ENCODE measurements around the gene BCL7C. TPM values are rescaled to one million over a fixed set of nuclear protein-coding genes. Genes with fewer than 3 reads are reported as not detected.

Gene BCL7C
- total RNA-seq, 1 experiment from 2014 or later, result 45.8 TPM

Small RNA genes lying within 50 kb of the gene (microRNA-seq; reads per million reads assigned to microRNA genes)
- gene MIR4519 (ENCODE audit: unreplicated experiment) (not detected), gene MIR762 (ENCODE audit: unreplicated experiment) (0.95 reads per million)

Other genes with a start within 250 kb of the BCL7C start
- gene PRR14, start 243.1 kb downstream of the BCL7C start, total RNA-seq (2021; ENCODE audit: unreplicated experiment), result 77.6 TPM
- gene FBRS, start 235.6 kb downstream of the BCL7C start, total RNA-seq (2021; ENCODE audit: unreplicated experiment), result 103 TPM
- gene SRCAP, start 194.9 kb downstream of the BCL7C start, total RNA-seq (2021; ENCODE audit: unreplicated experiment), result 73.6 TPM
- 43.1 TPM for gene PHKG2, start 145.7 kb downstream of the BCL7C start, total RNA-seq (2021; ENCODE audit: unreplicated experiment)
- gene CFAP119, start 132.0 kb downstream of the BCL7C start, total RNA-seq (2021; ENCODE audit: unreplicated experiment), result 21.0 TPM
- gene RNF40, start 131.8 kb downstream of the BCL7C start, total RNA-seq (2021; ENCODE audit: unreplicated experiment), result 114 TPM
- 19.2 TPM for gene ZNF629, start 106.9 kb downstream of the BCL7C start, total RNA-seq (2021; ENCODE audit: unreplicated experiment)
- 2.9 TPM for gene CTF1, start 2.5 kb upstream of the BCL7C start, total RNA-seq (2021; ENCODE audit: unreplicated experiment)
- gene FBXL19, start 29.5 kb upstream of the BCL7C start, total RNA-seq (2021; ENCODE audit: unreplicated experiment), result 52.3 TPM
- 26.9 TPM for gene ORAI3, start 55.0 kb upstream of the BCL7C start, total RNA-seq (2021; ENCODE audit: unreplicated experiment)
- gene SETD1A, start 63.7 kb upstream of the BCL7C start, total RNA-seq (2021; ENCODE audit: unreplicated experiment), result 38.7 TPM
- 5.4 TPM for gene HSD3B7, start 91.1 kb upstream of the BCL7C start, total RNA-seq (2021; ENCODE audit: unreplicated experiment)
- gene STX1B, start 116.6 kb upstream of the BCL7C start, total RNA-seq (2021; ENCODE audit: unreplicated experiment), result 3.7 TPM
- gene STX4, start 139.5 kb upstream of the BCL7C start, total RNA-seq (2021; ENCODE audit: unreplicated experiment), result 65.2 TPM
- 21.5 TPM for gene ZNF668, start 180.2 kb upstream of the BCL7C start, total RNA-seq (2021; ENCODE audit: unreplicated experiment)
- gene ZNF646, start 180.3 kb upstream of the BCL7C start, total RNA-seq (2021; ENCODE audit: unreplicated experiment), result 26.8 TPM
- gene PRSS53, start 194.9 kb upstream of the BCL7C start, total RNA-seq (2021; ENCODE audit: unreplicated experiment), result 3.4 TPM
- gene VKORC1, start 200.7 kb upstream of the BCL7C start, total RNA-seq (2021; ENCODE audit: unreplicated experiment), result 109 TPM
- 60.4 TPM for gene BCKDK, start 214.3 kb upstream of the BCL7C start, total RNA-seq (2021; ENCODE audit: unreplicated experiment)
- gene KAT8, start 223.6 kb upstream of the BCL7C start, total RNA-seq (2021; ENCODE audit: unreplicated experiment), result 48.3 TPM
- 0.15 TPM for gene PRSS8, start 241.7 kb upstream of the BCL7C start, total RNA-seq (2021; ENCODE audit: unreplicated experiment)